GM13976 (cell line): ENCODE results near the gene ZKSCAN4.

Experiments
- DNase-seq: peaks from one replicate; pipeline ENCODE4 v3.0.0; 2012; ENCODE audit warnings: low spot score
- CTCF ChIP-seq: IDR thresholded peaks from 2 replicates; pipeline ENCODE4 v1.5.1; 2012; ENCODE audit warnings: borderline replicate concordance, mild to moderate bottlenecking; ENCODE audit not compliant: insufficient read depth; ENCODE audit errors: extremely low read depth, missing control alignments, control extremely low read depth
- in situ Hi-C: fragments of 300-500 bp; cut with MboI; formaldehyde crosslinking; loops from one replicate; pipeline ENCODE4 v1.12.0; 2022; ENCODE audit warnings: low sequenced_read_pairs, mixed read lengths, inconsistent platforms; ENCODE audit not compliant: unreplicated experiment

ZKSCAN4 gene

GRCh38 chr6:28280595-28281287 lies 28.7 kb upstream of the ZKSCAN4 start:
- in situ Hi-C loops, result no loop called here
- DNase-seq, result no peak
- no peak for TF ChIP-seq CTCF

- in situ Hi-C loops, result no loop called here
- no peak for DNase-seq
- TF ChIP-seq CTCF, result no peak
These were observed 25.7 kb upstream of the ZKSCAN4 start for GRCh38 chr6:28277746-28278145.

GRCh38 chr6:28274888-28275287 lies 22.8 kb upstream of the ZKSCAN4 start:
- in situ Hi-C loops, result no loop called here
- no peak for TF ChIP-seq CTCF
- no peak for DNase-seq

- TF ChIP-seq CTCF, result no peak
- in situ Hi-C loops, result no loop called here
- no peak for DNase-seq
These were observed 17.4 kb upstream of the ZKSCAN4 start for GRCh38 chr6:28269492-28269891.

GRCh38 chr6:28267695-28268059 lies 15.6 kb upstream of the ZKSCAN4 start:
- DNase-seq, result no peak
- in situ Hi-C loops, result no loop called here
- TF ChIP-seq CTCF, result no peak

- TF ChIP-seq CTCF, result no peak
- in situ Hi-C loops, result no loop called here
- DNase-seq, result peak; percentile 79
These were observed 15.1 kb upstream of the ZKSCAN4 start, which contains the start of gene ZSCAN26 for GRCh38 chr6:28266962-28267694. Gene ZSCAN26, plus strand, starts transcription at chr6:28267143. Its CDS starts 4,777 bp downstream, at chr6:28271920.
